BJ (cell line): Measurements from ENCODE around the gene SLC4A7. TPM values are rescaled to one million over a fixed set of nuclear protein-coding genes. Genes with fewer than 3 reads are reported as not detected.

Source experiments
- CTCF ChIA-PET: fragments of 350-600 bp; formaldehyde crosslinking; extraction: SDS; loops from one replicate; lab custom pipeline; 2021; ENCODE audit warnings: antibody characterized with exemption, inconsistent platforms; lab: Yijun Ruan, JAX
- POLR2A ChIA-PET: fragments of 300-600 bp; sonication (Branson Sonifier 250); formaldehyde crosslinking; extraction: SDS; loops from one replicate; lab custom pipeline; 2021; ENCODE audit warnings: antibody characterized with exemption; lab: Charles Lee
- DNase-seq: peaks from one replicate; pipeline ENCODE4 v3.0.0-alpha.2; 2011; ENCODE audit warnings: low read depth
- H3K27me3 ChIP-seq: 2 replicates; pipeline ENCODE4 v1.6.0; 2011; ENCODE audit warnings: low read length; ENCODE audit not compliant: control insufficient read depth, insufficient read depth
- H3K36me3 ChIP-seq: 2 replicates; pipeline ENCODE4 v1.5.1; 2011; ENCODE audit warnings: low read length; ENCODE audit not compliant: control insufficient read depth, insufficient read depth
- H3K4me3 ChIP-seq: 2 replicates; pipeline ENCODE4 v1.5.1; 2011; ENCODE audit warnings: low read depth, mild to moderate bottlenecking, control low read depth, low read length
- polyA plus RNA-seq: library from polyadenylated mRNA; depleted of rRNA; stranded (reverse); fragments of >200 nt; gene quantifications from 2 replicates; pipeline ENCODE4 v1.2.3, GENCODE V29; 2011
- TF ChIP-seq, protein P1 (sequence below): IDR thresholded peaks from 2 replicates; pipeline ENCODE4 v1.5.1; 2011; ENCODE audit warnings: low read depth, mild to moderate bottlenecking, control low read depth, inconsistent platforms, low read length, moderate library complexity; ENCODE audit not compliant: insufficient read depth

Gene SLC4A7
- polyA plus RNA-seq, 1 experiment, result 15.4 TPM

GRCh38 chr3:27345045-27345444 is 139.1 kb downstream of the SLC4A7 start:
- H3K4me3 ChIP-seq, result no peak overlapping the region
- POLR2A ChIA-PET, result no interaction called here
- no peak for DNase-seq
- peaks cover 4% of the 10 kb centered on the region for H3K36me3 ChIP-seq
- TF ChIP-seq, protein P1, sequence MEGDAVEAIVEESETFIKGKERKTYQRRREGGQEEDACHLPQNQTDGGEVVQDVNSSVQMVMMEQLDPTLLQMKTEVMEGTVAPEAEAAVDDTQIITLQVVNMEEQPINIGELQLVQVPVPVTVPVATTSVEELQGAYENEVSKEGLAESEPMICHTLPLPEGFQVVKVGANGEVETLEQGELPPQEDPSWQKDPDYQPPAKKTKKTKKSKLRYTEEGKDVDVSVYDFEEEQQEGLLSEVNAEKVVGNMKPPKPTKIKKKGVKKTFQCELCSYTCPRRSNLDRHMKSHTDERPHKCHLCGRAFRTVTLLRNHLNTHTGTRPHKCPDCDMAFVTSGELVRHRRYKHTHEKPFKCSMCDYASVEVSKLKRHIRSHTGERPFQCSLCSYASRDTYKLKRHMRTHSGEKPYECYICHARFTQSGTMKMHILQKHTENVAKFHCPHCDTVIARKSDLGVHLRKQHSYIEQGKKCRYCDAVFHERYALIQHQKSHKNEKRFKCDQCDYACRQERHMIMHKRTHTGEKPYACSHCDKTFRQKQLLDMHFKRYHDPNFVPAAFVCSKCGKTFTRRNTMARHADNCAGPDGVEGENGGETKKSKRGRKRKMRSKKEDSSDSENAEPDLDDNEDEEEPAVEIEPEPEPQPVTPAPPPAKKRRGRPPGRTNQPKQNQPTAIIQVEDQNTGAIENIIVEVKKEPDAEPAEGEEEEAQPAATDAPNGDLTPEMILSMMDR, result no peak
- H3K27me3 ChIP-seq, result no peaks in the 10 kb centered on the region
- CTCF ChIA-PET, result no interaction called here

GRCh38 chr3:27344192-27344591 is 140.0 kb downstream of the SLC4A7 start:
- no peak for DNase-seq
- Histone ChIP-seq H3K27me3 (no peaks in the 10 kb centered on the region), H3K4me3 (no peak overlapping the region), H3K36me3 (peaks cover 1% of the 10 kb centered on the region)
- POLR2A ChIA-PET, result no interaction called here
- CTCF ChIA-PET, result no interaction called here
- TF ChIP-seq, protein P1, result no peak

GRCh38 chr3:27342267-27342666 is 141.9 kb downstream of the SLC4A7 start:
- H3K36me3 ChIP-seq, result peaks cover 1% of the 10 kb centered on the region
- no peak for DNase-seq
- CTCF ChIA-PET, result no interaction called here
- H3K27me3 ChIP-seq, result no peaks in the 10 kb centered on the region
- TF ChIP-seq, protein P1, result no peak
- H3K4me3 ChIP-seq, result no peak overlapping the region
- POLR2A ChIA-PET, result no interaction called here

GRCh38 chr3:27340534-27340933 is 143.7 kb downstream of the SLC4A7 start:
- TF ChIP-seq, protein P1, result no peak
- no peaks in the 10 kb centered on the region for H3K27me3 ChIP-seq
- POLR2A ChIA-PET, result no interaction called here
- H3K4me3 ChIP-seq, result no peak overlapping the region
- peaks cover 1% of the 10 kb centered on the region for H3K36me3 ChIP-seq
- CTCF ChIA-PET, result no interaction called here
- no peak for DNase-seq

DNA sequence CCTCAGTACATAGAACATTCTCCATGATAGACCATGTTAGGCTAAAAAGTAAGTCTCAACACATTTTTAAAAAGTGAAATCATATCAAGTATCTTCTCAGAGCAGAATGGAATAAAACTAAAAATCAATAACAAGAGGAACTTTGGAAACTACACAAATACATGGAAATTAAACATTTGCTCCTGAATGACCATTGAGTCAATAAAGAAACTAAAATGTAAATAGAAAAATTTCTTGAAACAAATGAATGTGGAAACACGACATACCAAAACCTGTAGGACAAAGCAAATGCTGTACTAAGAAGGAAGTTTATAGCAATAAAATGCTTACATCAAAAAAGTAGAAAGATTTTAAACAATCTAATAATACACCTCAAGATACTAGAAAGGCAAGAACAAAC is 148.6 kb downstream of the SLC4A7 start:
- ChIA-PET CTCF (no interaction called here), POLR2A (no interaction called here)
- Histone ChIP-seq H3K36me3 (no peaks in the 10 kb centered on the region), H3K27me3 (no peaks in the 10 kb centered on the region), H3K4me3 (no peak overlapping the region)
- TF ChIP-seq, protein P1, result no peak
- DNase-seq, result no peak
